ENCODE measurements around the gene SMARCD3.

SMARCD3 gene

DNA sequence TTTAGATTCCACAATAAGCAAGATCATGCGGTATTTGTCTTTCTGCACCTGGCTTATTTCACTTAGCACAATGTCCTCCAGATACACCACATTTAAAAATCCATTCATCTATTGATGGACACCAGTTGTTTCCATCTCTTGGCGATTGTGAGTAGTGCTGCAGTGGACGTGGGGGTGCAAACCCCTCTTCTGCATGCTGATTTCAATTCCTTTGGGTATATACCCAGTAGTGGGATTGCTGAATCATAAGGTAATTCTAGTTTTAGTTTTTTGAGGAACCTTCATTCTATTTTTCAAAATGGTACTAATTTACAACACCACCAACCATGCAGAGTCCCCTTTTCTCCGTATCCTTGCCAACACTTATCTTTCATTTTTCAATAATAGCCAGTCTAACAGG, 59.5 kb downstream of the SMARCD3 start:
- Histone ChIP-seq H3K4me1 (ENCODE audit: control insufficient read depth in 1 of 2, insufficient read depth in 1 of 2, low read depth in 1 of 2, low read length in 1 of 2) (no peaks in the 10 kb centered on the region), H3K9me3 (no peaks in the 10 kb centered on the region), H3K27me3 (peaks cover 7% of the 10 kb centered on the region), H3K4me3 (ENCODE audit: low read depth in 1 of 2, low read length in 1 of 2) (no peak overlapping the region), H3K36me3 (no peaks in the 10 kb centered on the region), H3K27ac (no peak overlapping the region)
- TF ChIP-seq, protein P1, sequence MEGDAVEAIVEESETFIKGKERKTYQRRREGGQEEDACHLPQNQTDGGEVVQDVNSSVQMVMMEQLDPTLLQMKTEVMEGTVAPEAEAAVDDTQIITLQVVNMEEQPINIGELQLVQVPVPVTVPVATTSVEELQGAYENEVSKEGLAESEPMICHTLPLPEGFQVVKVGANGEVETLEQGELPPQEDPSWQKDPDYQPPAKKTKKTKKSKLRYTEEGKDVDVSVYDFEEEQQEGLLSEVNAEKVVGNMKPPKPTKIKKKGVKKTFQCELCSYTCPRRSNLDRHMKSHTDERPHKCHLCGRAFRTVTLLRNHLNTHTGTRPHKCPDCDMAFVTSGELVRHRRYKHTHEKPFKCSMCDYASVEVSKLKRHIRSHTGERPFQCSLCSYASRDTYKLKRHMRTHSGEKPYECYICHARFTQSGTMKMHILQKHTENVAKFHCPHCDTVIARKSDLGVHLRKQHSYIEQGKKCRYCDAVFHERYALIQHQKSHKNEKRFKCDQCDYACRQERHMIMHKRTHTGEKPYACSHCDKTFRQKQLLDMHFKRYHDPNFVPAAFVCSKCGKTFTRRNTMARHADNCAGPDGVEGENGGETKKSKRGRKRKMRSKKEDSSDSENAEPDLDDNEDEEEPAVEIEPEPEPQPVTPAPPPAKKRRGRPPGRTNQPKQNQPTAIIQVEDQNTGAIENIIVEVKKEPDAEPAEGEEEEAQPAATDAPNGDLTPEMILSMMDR (IDR thresholded peaks at IDR 0.05): no peak

Measured in neutrophil (primary cell).